Dendritic cell treated with granulocyte-macrophage colony-stimulating factor and Interleukin-4, amounts not matched to agents 40 ng/mL and 50 ng/mL, for 4 days (primary cell): ENCODE results near the gene NDST1.
"Not testable (repeated sequence)": the region's sequence is repeated elsewhere in the genome, so short reads cannot be mapped to it uniquely, and the experiment has no call there.

ENCODE experiments used
- H3K27ac Mint-ChIP-seq: one replicate; pipeline ENCODE4 v1.8.0; 2022; ENCODE audit warnings: mild to moderate bottlenecking, mixed read lengths
- H3K27me3 Mint-ChIP-seq: one replicate; pipeline ENCODE4 v1.8.0; 2022; ENCODE audit warnings: mild to moderate bottlenecking, mixed read lengths
- H3K36me3 Mint-ChIP-seq: one replicate; pipeline ENCODE4 v1.8.0; 2022; ENCODE audit warnings: low read depth, mixed read lengths
- H3K4me1 Mint-ChIP-seq: one replicate; pipeline ENCODE4 v1.8.0; 2022; ENCODE audit warnings: low read depth, mixed read lengths
- H3K4me3 Mint-ChIP-seq: one replicate; pipeline ENCODE4 v1.8.0; 2022; ENCODE audit warnings: mild to moderate bottlenecking, moderate library complexity, mixed read lengths
- H3K9me3 Mint-ChIP-seq: one replicate; pipeline ENCODE4 v1.8.0; 2022; ENCODE audit warnings: mixed read lengths
- intact Hi-C: fragments of 100-400 bp; cut with micrococcal nuclease; formaldehyde crosslinking; loops from one replicate; pipeline ENCODE4 v1.15.0; 2022

NDST1 gene

GRCh38 chr5:150507474-150508276 is at the start of gene NDST1:
NDST1 (plus strand) TSS chr5:150508131; CDS start chr5:150521255, 13,124 bp downstream.
- H3K4me3 Mint-ChIP-seq, result no peak within 1 kb of the TSS
- peak within 1 kb of the TSS; percentile 10 for H3K27ac Mint-ChIP-seq
- no peaks in the 10 kb centered on the region for H3K27me3 Mint-ChIP-seq
- intact Hi-C loops, result no loop called here
- H3K4me1 Mint-ChIP-seq, result peaks cover 63% of the 10 kb centered on the region
- H3K9me3 Mint-ChIP-seq, result no peaks in the 10 kb centered on the region
- no peaks in the 10 kb centered on the region for H3K36me3 Mint-ChIP-seq

GRCh38 chr5:150458802-150459557 is 49.0 kb upstream of the NDST1 start:
- Mint-ChIP-seq H3K4me1 (peaks cover 20% of the 10 kb centered on the region), H3K27me3 (peaks cover 4% of the 10 kb centered on the region), H3K36me3 (no peaks in the 10 kb centered on the region), H3K9me3 (no peaks in the 10 kb centered on the region), H3K27ac (no peak overlapping the region), H3K4me3 (peak overlapping the region; percentile 48)
- intact Hi-C loops, result loop anchor here (1.0 to 10.0 kb wide), 4 partner anchors 64 to 246 kb away; partner anchors contain the start of gene RBM22

GRCh38 chr5:150460781-150461180 is 47.1 kb upstream of the NDST1 start:
- Mint-ChIP-seq H3K4me1 (peaks cover 20% of the 10 kb centered on the region), H3K36me3 (no peaks in the 10 kb centered on the region), H3K4me3 (no peak overlapping the region), H3K9me3 (no peaks in the 10 kb centered on the region), H3K27me3 (peaks cover 4% of the 10 kb centered on the region), H3K27ac (no peak overlapping the region)
- intact Hi-C loops, result no loop called here

- Mint-ChIP-seq H3K4me3 (no peak overlapping the region), H3K4me1 (peaks cover 24% of the 10 kb centered on the region), H3K9me3 (no peaks in the 10 kb centered on the region), H3K27me3 (peaks cover 4% of the 10 kb centered on the region), H3K27ac (no peak overlapping the region), H3K36me3 (no peaks in the 10 kb centered on the region)
- intact Hi-C loops, result no loop called here
Observed at GRCh38 chr5:150461231-150461630, 46.7 kb upstream of the NDST1 start.

GRCh38 chr5:150464554-150465012 is 43.3 kb upstream of the NDST1 start:
- peaks cover 20% of the 10 kb centered on the region for H3K4me1 Mint-ChIP-seq
- no peaks in the 10 kb centered on the region for H3K36me3 Mint-ChIP-seq
- H3K27me3 Mint-ChIP-seq, result no peaks in the 10 kb centered on the region
- intact Hi-C loops, result no loop called here
- H3K9me3 Mint-ChIP-seq, result no peaks in the 10 kb centered on the region
- no peak overlapping the region for H3K4me3 Mint-ChIP-seq
- no peak overlapping the region for H3K27ac Mint-ChIP-seq

GRCh38 chr5:150465927-150466326 is 42.0 kb upstream of the NDST1 start:
- Mint-ChIP-seq H3K27ac (no peak overlapping the region), H3K9me3 (no peaks in the 10 kb centered on the region), H3K4me1 (peaks cover 17% of the 10 kb centered on the region), H3K4me3 (no peak overlapping the region), H3K36me3 (no peaks in the 10 kb centered on the region), H3K27me3 (no peaks in the 10 kb centered on the region)
- intact Hi-C loops, result no loop called here

- peaks cover 18% of the 10 kb centered on the region for H3K4me1 Mint-ChIP-seq
- H3K27me3 Mint-ChIP-seq, result no peaks in the 10 kb centered on the region
- H3K36me3 Mint-ChIP-seq, result no peaks in the 10 kb centered on the region
- no peaks in the 10 kb centered on the region for H3K9me3 Mint-ChIP-seq
- no peak overlapping the region for H3K4me3 Mint-ChIP-seq
- intact Hi-C loops, result no loop called here
- no peak overlapping the region for H3K27ac Mint-ChIP-seq
Observed at GRCh38 chr5:150468206-150468605, 39.7 kb upstream of the NDST1 start.

GRCh38 chr5:150469718-150470469 is 38.0 kb upstream of the NDST1 start:
- no peak overlapping the region for H3K4me3 Mint-ChIP-seq
- no peaks in the 10 kb centered on the region for H3K9me3 Mint-ChIP-seq
- intact Hi-C loops, result no loop called here
- peaks cover 18% of the 10 kb centered on the region for H3K4me1 Mint-ChIP-seq
- H3K36me3 Mint-ChIP-seq, result no peaks in the 10 kb centered on the region
- H3K27ac Mint-ChIP-seq, result no peak overlapping the region
- no peaks in the 10 kb centered on the region for H3K27me3 Mint-ChIP-seq

- Mint-ChIP-seq H3K36me3 (no peaks in the 10 kb centered on the region), H3K9me3 (no peaks in the 10 kb centered on the region), H3K4me3 (no peak overlapping the region), H3K27me3 (peaks cover 4% of the 10 kb centered on the region), H3K4me1 (peaks cover 39% of the 10 kb centered on the region), H3K27ac (no peak overlapping the region)
- intact Hi-C loops, result no loop called here
Observed at GRCh38 chr5:150473673-150474358, 34.1 kb upstream of the NDST1 start.

GRCh38 chr5:150476568-150476967 is 31.4 kb upstream of the NDST1 start:
- H3K36me3 Mint-ChIP-seq, intact Hi-C loops, H3K27me3 Mint-ChIP-seq, H3K4me3 Mint-ChIP-seq, H3K9me3 Mint-ChIP-seq: not testable (repeated sequence)
- peak overlapping the region; percentile 75 for H3K27ac Mint-ChIP-seq
- H3K4me1 Mint-ChIP-seq, result peaks cover 55% of the 10 kb centered on the region

- no peaks in the 10 kb centered on the region for H3K9me3 Mint-ChIP-seq
- no peak overlapping the region for H3K27ac Mint-ChIP-seq
- H3K27me3 Mint-ChIP-seq, result peaks cover 10% of the 10 kb centered on the region
- intact Hi-C loops, result no loop called here
- H3K36me3 Mint-ChIP-seq, result no peaks in the 10 kb centered on the region
- no peak overlapping the region for H3K4me3 Mint-ChIP-seq
- H3K4me1 Mint-ChIP-seq, result peaks cover 53% of the 10 kb centered on the region
Observed at GRCh38 chr5:150479416-150479815, 28.5 kb upstream of the NDST1 start.

GRCh38 chr5:150481708-150481965 is 26.3 kb upstream of the NDST1 start:
- Mint-ChIP-seq H3K4me3 (no peak overlapping the region), H3K27me3 (peaks cover 13% of the 10 kb centered on the region), H3K9me3 (no peaks in the 10 kb centered on the region), H3K4me1 (peaks cover 45% of the 10 kb centered on the region), H3K27ac (no peak overlapping the region), H3K36me3 (no peaks in the 10 kb centered on the region)
- intact Hi-C loops, result no loop called here

GRCh38 chr5:150481972-150482406 is 25.9 kb upstream of the NDST1 start:
- intact Hi-C loops, result no loop called here
- peaks cover 13% of the 10 kb centered on the region for H3K27me3 Mint-ChIP-seq
- H3K36me3 Mint-ChIP-seq, result no peaks in the 10 kb centered on the region
- peaks cover 43% of the 10 kb centered on the region for H3K4me1 Mint-ChIP-seq
- no peaks in the 10 kb centered on the region for H3K9me3 Mint-ChIP-seq
- H3K4me3 Mint-ChIP-seq, result no peak overlapping the region
- H3K27ac Mint-ChIP-seq, result no peak overlapping the region
